PC-9 (cell line): Measurements from ENCODE around the gene UNC5C. TPM values are rescaled to one million over a fixed set of nuclear protein-coding genes. Genes with fewer than 3 reads are reported as not detected.

Experiments
- BruUV-seq: library from RNA; stranded (reverse); fragments of 400-500 nt; replicated peaks from 2 replicates; lab custom pipeline; 2021; lab: Mats Ljungman, UMichigan
- CTCF ChIA-PET: fragments of 300-600 bp; sonication (Branson Sonifier 250); formaldehyde crosslinking; loops from one replicate; lab custom pipeline; 2022; ENCODE audit warnings: antibody characterized with exemption; lab: Charles Lee
- POLR2A ChIA-PET: fragments of 300-600 bp; sonication (Branson Sonifier 250); formaldehyde crosslinking; loops from one replicate; lab custom pipeline; 2022; ENCODE audit warnings: antibody characterized with exemption; ENCODE audit not compliant: unreplicated experiment; lab: Charles Lee
- DNase-seq, 2 experiments: peaks; one replicate each; pipeline versions ENCODE4 v3.0.0 to v3.0.0-alpha.2; 2015 to 2022; ENCODE audit warnings: mixed read lengths in 1 of 2
- H2AFZ ChIP-seq: fragments of 200-600 bp; sonication (generic); 2 replicates; pipeline ENCODE4 v1.8.1; 2017; ENCODE audit warnings: antibody characterized with exemption
- H3F3A ChIP-seq: fragments of 200-600 bp; sonication (generic); 2 replicates; pipeline ENCODE4 v1.8.1; 2017; ENCODE audit warnings: antibody characterized with exemption, mild to moderate bottlenecking, low read depth; ENCODE audit not compliant: insufficient read depth
- H3K27ac ChIP-seq: fragments of 200-600 bp; sonication (generic); 2 replicates; pipeline ENCODE4 v1.6.1; 2016; ENCODE audit warnings: mixed run types
- H3K27me3 ChIP-seq: fragments of 200-600 bp; sonication (generic); 2 replicates; pipeline ENCODE4 v1.6.1; 2016; ENCODE audit warnings: low read depth, mixed run types; ENCODE audit not compliant: insufficient read depth
- H3K36me3 ChIP-seq: fragments of 200-600 bp; sonication (generic); 2 replicates; pipeline ENCODE4 v1.6.1; 2016; ENCODE audit warnings: low read depth, mixed run types
- H3K4me1 ChIP-seq: fragments of 200-600 bp; sonication (generic); replicated peaks from 2 replicates; pipeline ENCODE4 v1.6.1; 2016; ENCODE audit warnings: mixed run types; ENCODE audit not compliant: insufficient read depth
- H3K4me2 ChIP-seq: fragments of 200-600 bp; sonication (generic); 2 replicates; pipeline ENCODE4 v1.6.1; 2017; ENCODE audit warnings: mixed run types
- H3K4me3 ChIP-seq: fragments of 200-600 bp; sonication (generic); 2 replicates; pipeline ENCODE4 v1.6.1; 2016; ENCODE audit warnings: mixed run types
- H3K79me2 ChIP-seq: fragments of 200-600 bp; sonication (generic); 2 replicates; pipeline ENCODE4 v1.6.1; 2017; ENCODE audit warnings: low read depth, mixed run types
- H3K9me2 ChIP-seq: fragments of 200-600 bp; sonication (generic); 2 replicates; pipeline ENCODE4 v1.8.1; 2017; ENCODE audit warnings: mild to moderate bottlenecking; ENCODE audit not compliant: insufficient read depth
- H3K9me3 ChIP-seq: fragments of 200-600 bp; sonication (generic); 2 replicates; pipeline ENCODE4 v1.8.1; 2016; ENCODE audit warnings: low read depth; ENCODE audit not compliant: insufficient read depth
- H4K20me1 ChIP-seq: fragments of 200-600 bp; sonication (generic); 2 replicates; pipeline ENCODE4 v1.8.1; 2017; ENCODE audit not compliant: insufficient read depth
- EZH2 ChIP-seq: fragments of 200-600 bp; sonication (generic); IDR thresholded peaks from 2 replicates; pipeline ENCODE4 v1.8.0; 2017; ENCODE audit warnings: antibody characterized with exemption, low read depth
- intact Hi-C: fragments of 100-400 bp; cut with micrococcal nuclease; formaldehyde crosslinking; loops from one replicate; pipeline ENCODE4 v1.10.0; 2022; ENCODE audit not compliant: unreplicated experiment
- total RNA-seq: library from RNA; stranded (reverse); gene quantifications from 2 replicates; pipeline ENCODE4 v1.2.3, GENCODE V29; 2021
- TF ChIP-seq, protein P1 (sequence below): fragments of 200-600 bp; sonication (generic); conservative IDR thresholded peaks from 2 replicates; pipeline ENCODE4 v1.6.1; 2017; ENCODE audit warnings: mixed run types, antibody characterized with exemption, mild to moderate bottlenecking, moderate library complexity

Gene UNC5C
- total RNA-seq, 1 experiment from 2014 or later = not detected

DNA sequence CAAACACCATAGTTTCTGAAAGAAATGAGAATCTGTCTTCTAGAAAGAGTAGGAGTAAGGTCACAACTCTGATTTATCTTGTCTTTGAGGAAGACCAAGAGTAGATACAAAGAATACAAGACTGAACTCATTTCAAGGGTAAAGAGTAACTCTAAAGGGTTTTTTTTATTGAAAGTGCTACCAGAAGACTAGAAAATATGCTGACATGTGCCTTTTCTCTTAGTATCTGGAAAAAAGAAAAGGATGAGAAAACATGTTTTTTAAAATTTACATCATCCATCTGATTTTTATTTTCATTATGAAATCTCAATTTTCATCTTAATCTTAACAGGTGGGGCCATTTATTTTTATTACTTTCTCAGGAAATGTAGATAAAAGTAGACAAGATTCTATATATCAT, 43.0 kb downstream of the UNC5C start:
- H4K20me1 ChIP-seq = no peaks in the 10 kb centered on the region
- no peak overlapping the region for H3K4me2 ChIP-seq
- H3F3A ChIP-seq = no peaks in the 10 kb centered on the region
- CTCF ChIA-PET = no interaction called here
- H3K4me3 ChIP-seq = no peak overlapping the region
- no peak overlapping the region for H3K27ac ChIP-seq
- H3K27me3 ChIP-seq = no peaks in the 10 kb centered on the region
- POLR2A ChIA-PET = no interaction called here
- no peak overlapping the region for H2AFZ ChIP-seq
- no peaks in the 10 kb centered on the region for H3K79me2 ChIP-seq
- intact Hi-C loops = no loop called here
- TF ChIP-seq, protein P1, sequence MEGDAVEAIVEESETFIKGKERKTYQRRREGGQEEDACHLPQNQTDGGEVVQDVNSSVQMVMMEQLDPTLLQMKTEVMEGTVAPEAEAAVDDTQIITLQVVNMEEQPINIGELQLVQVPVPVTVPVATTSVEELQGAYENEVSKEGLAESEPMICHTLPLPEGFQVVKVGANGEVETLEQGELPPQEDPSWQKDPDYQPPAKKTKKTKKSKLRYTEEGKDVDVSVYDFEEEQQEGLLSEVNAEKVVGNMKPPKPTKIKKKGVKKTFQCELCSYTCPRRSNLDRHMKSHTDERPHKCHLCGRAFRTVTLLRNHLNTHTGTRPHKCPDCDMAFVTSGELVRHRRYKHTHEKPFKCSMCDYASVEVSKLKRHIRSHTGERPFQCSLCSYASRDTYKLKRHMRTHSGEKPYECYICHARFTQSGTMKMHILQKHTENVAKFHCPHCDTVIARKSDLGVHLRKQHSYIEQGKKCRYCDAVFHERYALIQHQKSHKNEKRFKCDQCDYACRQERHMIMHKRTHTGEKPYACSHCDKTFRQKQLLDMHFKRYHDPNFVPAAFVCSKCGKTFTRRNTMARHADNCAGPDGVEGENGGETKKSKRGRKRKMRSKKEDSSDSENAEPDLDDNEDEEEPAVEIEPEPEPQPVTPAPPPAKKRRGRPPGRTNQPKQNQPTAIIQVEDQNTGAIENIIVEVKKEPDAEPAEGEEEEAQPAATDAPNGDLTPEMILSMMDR = no peak
- no peak for TF ChIP-seq EZH2
- no peaks in the 10 kb centered on the region for H3K4me1 ChIP-seq
- no peaks in the 10 kb centered on the region for H3K36me3 ChIP-seq
- H3K9me2 ChIP-seq = no peaks in the 10 kb centered on the region
- BruUV-seq = no TSS peak
- DNase-seq = no peak
- H3K9me3 ChIP-seq = no peaks in the 10 kb centered on the region

DNA sequence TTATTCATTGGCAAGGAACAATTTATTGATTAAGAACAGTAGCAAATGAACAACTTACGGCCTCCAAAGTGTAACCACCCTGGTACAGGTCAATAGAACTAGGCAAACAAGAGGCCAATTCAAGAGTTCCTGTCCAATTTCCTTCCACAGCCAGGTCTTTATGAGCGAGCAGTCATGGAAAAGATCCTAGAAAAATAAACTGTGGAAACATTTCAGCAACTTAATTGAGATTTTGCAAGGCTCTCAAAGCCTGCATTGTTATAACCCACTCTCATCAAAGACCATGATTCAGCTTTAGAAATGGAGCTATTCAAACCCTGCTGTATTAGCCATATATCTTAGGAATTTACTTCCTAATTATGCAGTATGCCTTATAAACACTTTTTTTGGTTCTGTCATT, 43.6 kb downstream of the UNC5C start:
- Histone ChIP-seq H3K79me2 (no peaks in the 10 kb centered on the region), H3K4me2 (no peak overlapping the region), H3K27ac (no peak overlapping the region), H3K27me3 (no peaks in the 10 kb centered on the region), H3K36me3 (no peaks in the 10 kb centered on the region), H4K20me1 (no peaks in the 10 kb centered on the region), H3K9me3 (no peaks in the 10 kb centered on the region), H3K4me3 (no peak overlapping the region), H2AFZ (no peak overlapping the region), H3K4me1 (no peaks in the 10 kb centered on the region), H3F3A (no peaks in the 10 kb centered on the region), H3K9me2 (no peaks in the 10 kb centered on the region)
- no TSS peak for BruUV-seq
- ChIA-PET POLR2A (no interaction called here), CTCF (no interaction called here)
- no peak for DNase-seq
- intact Hi-C loops = no loop called here
- no peak for TF ChIP-seq EZH2
- TF ChIP-seq, protein P1 = no peak

DNA sequence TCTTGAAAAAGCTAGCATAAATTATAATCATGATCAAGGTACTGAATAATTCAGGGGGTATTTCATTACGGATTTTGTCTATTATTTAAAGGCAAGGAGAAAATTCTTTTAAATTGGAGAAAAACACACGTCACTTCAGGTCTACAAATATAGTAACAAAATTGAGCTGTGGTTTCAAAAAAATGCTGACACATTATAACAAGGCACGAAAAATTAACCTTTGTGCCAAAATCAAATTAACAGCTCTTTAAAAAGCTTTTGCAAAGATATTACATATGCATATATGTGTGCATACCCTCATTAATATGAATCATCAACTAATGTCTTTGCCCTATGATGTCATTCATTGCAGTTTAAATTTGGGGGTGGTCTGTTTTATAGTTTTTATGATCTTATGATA, 44.3 kb downstream of the UNC5C start:
- Histone ChIP-seq H3K9me2 (no peaks in the 10 kb centered on the region), H3K36me3 (no peaks in the 10 kb centered on the region), H3K9me3 (no peaks in the 10 kb centered on the region), H2AFZ (no peak overlapping the region), H3F3A (no peaks in the 10 kb centered on the region), H3K79me2 (no peaks in the 10 kb centered on the region), H3K4me2 (no peak overlapping the region), H3K4me1 (no peaks in the 10 kb centered on the region), H3K27ac (no peak overlapping the region), H3K27me3 (no peaks in the 10 kb centered on the region), H4K20me1 (no peaks in the 10 kb centered on the region), H3K4me3 (no peak overlapping the region)
- ChIA-PET CTCF (no interaction called here), POLR2A (no interaction called here)
- no peak for DNase-seq
- no TSS peak for BruUV-seq
- intact Hi-C loops = no loop called here
- TF ChIP-seq, protein P1 = no peak
- no peak for TF ChIP-seq EZH2
